GM21529 (cell line): ENCODE data around the gene SCUBE3.

Experiments used
- ATAC-seq: cut with Tn5 transposase; IDR thresholded peaks from one replicate; pipeline ENCODE4 v1.9.1; 2021; ENCODE audit not compliant: unreplicated experiment

SCUBE3 gene

GRCh38 chr6:35264550-35265274 lies 51.0 kb downstream of the SCUBE3 start:
- no peak for ATAC-seq

- ATAC-seq: no peak
These were observed 51.8 kb downstream of the SCUBE3 start for GRCh38 chr6:35265523-35265922.

GRCh38 chr6:35267446-35267845 lies 53.7 kb downstream of the SCUBE3 start:
- ATAC-seq: no peak

GRCh38 chr6:35267897-35268296 lies 54.1 kb downstream of the SCUBE3 start:
- no peak for ATAC-seq

GRCh38 chr6:35272005-35272404 lies 58.2 kb downstream of the SCUBE3 start:
- no peak for ATAC-seq

- no peak for ATAC-seq
These were observed 60.2 kb downstream of the SCUBE3 start for GRCh38 chr6:35273822-35274559.

- ATAC-seq: no peak
These were observed 62.0 kb downstream of the SCUBE3 start for GRCh38 chr6:35275744-35276260.

- no peak for ATAC-seq
These were observed 65.0 kb downstream of the SCUBE3 start for GRCh38 chr6:35278708-35279107.

GRCh38 chr6:35280903-35281302 lies 67.1 kb downstream of the SCUBE3 start:
- no peak for ATAC-seq

- ATAC-seq: no peak
These were observed 68.7 kb downstream of the SCUBE3 start for GRCh38 chr6:35282472-35282871.

GRCh38 chr6:35283361-35283760 lies 69.6 kb downstream of the SCUBE3 start:
- ATAC-seq: no peak

GRCh38 chr6:35287671-35288396 lies 74.1 kb downstream of the SCUBE3 start:
- no peak for ATAC-seq

- no peak for ATAC-seq
These were observed 75.1 kb downstream of the SCUBE3 start for GRCh38 chr6:35288834-35289233.

- no peak for ATAC-seq
These were observed 77.7 kb downstream of the SCUBE3 start for GRCh38 chr6:35291491-35291890.

- ATAC-seq: no peak
These were observed 78.7 kb downstream of the SCUBE3 start for GRCh38 chr6:35292494-35292893.

- no peak for ATAC-seq
These were observed 79.9 kb downstream of the SCUBE3 start for GRCh38 chr6:35293681-35294080.

- no peak for ATAC-seq
These were observed 80.7 kb downstream of the SCUBE3 start for GRCh38 chr6:35294308-35294945.

GRCh38 chr6:35295036-35295435 lies 81.3 kb downstream of the SCUBE3 start:
- no peak for ATAC-seq

GRCh38 chr6:35295521-35296315 lies 82.0 kb downstream of the SCUBE3 start:
- no peak for ATAC-seq

GRCh38 chr6:35296931-35297600 lies 83.3 kb downstream of the SCUBE3 start:
- peak; percentile 3 for ATAC-seq
